Suprapubic skin (tissue), 4 donors: Measurements from ENCODE around the gene MEIS3.

ENCODE experiments used
- CTCF ChIP-seq, 2 donors: fragments of 200-600 bp in 1 of 2; fragments of 450-650 bp in 1 of 2; sonication (generic) in 1 of 2; IDR thresholded peaks; one replicate each; pipeline ENCODE4 v1.5.1; 2016 to 2019; ENCODE audit warnings: antibody characterized with exemption in 2 of 2, mild to moderate bottlenecking in 1 of 2, moderate library complexity in 1 of 2
- POLR2A ChIP-seq, 2 donors: fragments of 450-650 bp; IDR thresholded peaks; one replicate each; pipeline ENCODE4 v1.6.1; 2017; ENCODE audit warnings: antibody characterized with exemption in 2 of 2, mild to moderate bottlenecking in 2 of 2, moderate library complexity in 2 of 2
- POLR2AphosphoS5 ChIP-seq, 3 donors: sonication (generic); formaldehyde crosslinking; IDR thresholded peaks; one replicate each; pipeline ENCODE4 v1.6.1; 2017; ENCODE audit warnings: antibody characterized with exemption in 3 of 3

GRCh38 chr19:47418692-47419029 is 666 bp downstream of the MEIS3 start:
- TF ChIP-seq POLR2AphosphoS5 (IDR thresholded peaks at IDR 0.05) (no peak), CTCF (IDR thresholded peaks at IDR 0.05) (no peak), POLR2A (IDR thresholded peaks at IDR 0.05) (no peak)
